ENCODE data around the gene TDRD6. TPM values are rescaled to one million over a fixed set of nuclear protein-coding genes. Genes with fewer than 3 reads are reported as not detected.
"Not testable (repeated sequence)": the region's sequence is repeated elsewhere in the genome, so short reads cannot be mapped to it uniquely, and the experiment has no call there.

TDRD6 gene, protein sequence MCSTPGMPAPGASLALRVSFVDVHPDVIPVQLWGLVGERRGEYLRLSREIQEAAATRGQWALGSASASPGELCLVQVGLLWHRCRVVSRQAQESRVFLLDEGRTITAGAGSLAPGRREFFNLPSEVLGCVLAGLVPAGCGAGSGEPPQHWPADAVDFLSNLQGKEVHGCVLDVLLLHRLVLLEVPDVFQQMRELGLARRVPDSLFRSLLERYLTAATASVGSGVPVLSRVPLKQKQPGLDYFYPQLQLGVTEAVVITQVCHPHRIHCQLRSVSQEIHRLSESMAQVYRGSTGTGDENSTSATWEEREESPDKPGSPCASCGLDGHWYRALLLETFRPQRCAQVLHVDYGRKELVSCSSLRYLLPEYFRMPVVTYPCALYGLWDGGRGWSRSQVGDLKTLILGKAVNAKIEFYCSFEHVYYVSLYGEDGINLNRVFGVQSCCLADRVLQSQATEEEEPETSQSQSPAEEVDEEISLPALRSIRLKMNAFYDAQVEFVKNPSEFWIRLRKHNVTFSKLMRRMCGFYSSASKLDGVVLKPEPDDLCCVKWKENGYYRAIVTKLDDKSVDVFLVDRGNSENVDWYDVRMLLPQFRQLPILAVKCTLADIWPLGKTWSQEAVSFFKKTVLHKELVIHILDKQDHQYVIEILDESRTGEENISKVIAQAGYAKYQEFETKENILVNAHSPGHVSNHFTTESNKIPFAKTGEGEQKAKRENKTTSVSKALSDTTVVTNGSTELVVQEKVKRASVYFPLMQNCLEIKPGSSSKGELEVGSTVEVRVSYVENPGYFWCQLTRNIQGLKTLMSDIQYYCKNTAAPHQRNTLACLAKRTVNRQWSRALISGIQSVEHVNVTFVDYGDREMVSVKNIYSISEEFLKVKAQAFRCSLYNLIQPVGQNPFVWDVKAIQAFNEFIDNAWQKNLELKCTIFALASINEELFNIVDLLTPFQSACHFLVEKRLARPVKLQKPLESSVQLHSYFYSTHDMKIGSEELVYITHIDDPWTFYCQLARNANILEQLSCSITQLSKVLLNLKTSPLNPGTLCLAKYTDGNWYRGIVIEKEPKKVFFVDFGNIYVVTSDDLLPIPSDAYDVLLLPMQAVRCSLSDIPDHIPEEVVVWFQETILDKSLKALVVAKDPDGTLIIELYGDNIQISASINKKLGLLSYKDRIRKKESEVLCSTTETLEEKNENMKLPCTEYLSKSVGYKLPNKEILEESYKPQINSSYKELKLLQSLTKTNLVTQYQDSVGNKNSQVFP (N-terminal part only)
- not detected for polyA plus RNA-seq (2013, experiment 1 of 2; ENCODE audit: insufficient read length)
- not detected for polyA plus RNA-seq (2013, experiment 2 of 2; ENCODE audit: insufficient read length)

DNA sequence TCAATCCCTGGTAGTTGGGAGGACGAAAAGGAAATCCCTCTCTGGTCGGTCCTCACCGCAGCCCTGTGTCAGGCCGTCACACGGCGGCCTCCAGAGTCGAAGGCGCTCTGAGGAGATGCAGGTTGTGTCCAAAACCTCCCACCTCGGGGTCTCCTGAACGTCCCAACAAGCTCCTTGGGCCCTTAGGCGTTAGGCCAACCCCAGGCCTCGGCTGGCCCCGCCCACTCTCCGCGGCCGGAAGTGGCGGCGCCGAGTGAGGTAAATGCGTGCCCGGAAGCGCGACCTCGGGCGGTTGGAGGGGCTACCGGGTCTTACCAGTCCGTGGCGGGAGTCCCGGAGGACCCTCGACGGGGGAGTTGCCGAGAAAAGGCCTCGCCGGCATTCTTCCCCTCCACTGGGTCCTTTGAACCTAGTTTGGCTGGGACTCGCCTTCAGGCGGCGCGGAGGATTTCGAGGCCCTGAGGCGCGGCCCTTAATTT is at the start of gene TDRD6:
Gene TDRD6, plus strand, starts transcription at position 267 of the 479 bp plus-strand sequence. CDS start 244 bp downstream, outside the sequence.
- no peak for DNase-seq

DNA sequence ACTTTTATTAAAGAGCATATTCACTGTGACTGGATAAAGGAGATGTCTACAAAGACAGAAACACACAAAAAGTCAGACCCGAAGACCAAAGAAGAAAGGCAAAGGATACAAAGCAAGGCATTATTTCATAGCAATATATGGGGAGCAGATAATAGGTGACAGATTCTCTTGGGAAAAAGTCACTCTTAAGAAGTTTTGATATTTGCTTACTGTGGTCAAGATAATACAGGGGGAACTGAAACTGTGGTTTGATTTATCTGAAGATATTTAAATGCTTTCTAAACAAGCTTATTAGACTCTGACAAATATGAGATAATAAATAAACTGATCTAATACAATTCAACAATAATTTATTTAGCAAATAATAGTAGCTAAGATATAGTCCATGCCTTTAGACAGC is 49.8 kb upstream of the TDRD6 start:
- no peak for DNase-seq

GRCh38 chr6:46638650-46639049 is 49.0 kb upstream of the TDRD6 start:
- no peak for DNase-seq

GRCh38 chr6:46642928-46643751 is 44.5 kb upstream of the TDRD6 start:
- no peak for DNase-seq

DNA sequence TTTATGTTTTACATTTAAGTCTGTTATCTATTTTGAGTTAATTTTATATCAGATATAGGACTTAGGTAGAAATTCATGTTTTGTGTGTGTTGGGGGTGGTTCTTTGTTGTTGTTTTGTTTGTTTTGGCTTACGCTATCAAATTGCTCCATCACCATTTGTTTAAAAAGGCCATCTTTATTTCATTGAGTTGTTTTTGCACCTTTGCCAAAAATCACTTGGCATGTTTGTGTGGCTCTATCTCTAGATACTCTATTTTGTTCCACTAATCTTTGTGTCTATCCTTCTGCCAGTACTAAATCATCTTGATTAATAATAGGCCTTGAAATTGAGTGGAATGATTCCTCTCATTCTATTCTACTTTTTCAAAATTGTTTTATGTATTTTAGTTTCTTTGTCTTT is 42.4 kb upstream of the TDRD6 start:
- DNase-seq = no peak

GRCh38 chr6:46648108-46648507 is 39.6 kb upstream of the TDRD6 start:
- DNase-seq = not testable (repeated sequence)

GRCh38 chr6:46648869-46649492 is 38.7 kb upstream of the TDRD6 start:
- DNase-seq = no peak

GRCh38 chr6:46651006-46651405 is 36.7 kb upstream of the TDRD6 start:
- DNase-seq = no peak

GRCh38 chr6:46651816-46652215 is 35.9 kb upstream of the TDRD6 start:
- DNase-seq = no peak

- no peak for DNase-seq
Observed at GRCh38 chr6:46652232-46652602, 35.5 kb upstream of the TDRD6 start.

DNA sequence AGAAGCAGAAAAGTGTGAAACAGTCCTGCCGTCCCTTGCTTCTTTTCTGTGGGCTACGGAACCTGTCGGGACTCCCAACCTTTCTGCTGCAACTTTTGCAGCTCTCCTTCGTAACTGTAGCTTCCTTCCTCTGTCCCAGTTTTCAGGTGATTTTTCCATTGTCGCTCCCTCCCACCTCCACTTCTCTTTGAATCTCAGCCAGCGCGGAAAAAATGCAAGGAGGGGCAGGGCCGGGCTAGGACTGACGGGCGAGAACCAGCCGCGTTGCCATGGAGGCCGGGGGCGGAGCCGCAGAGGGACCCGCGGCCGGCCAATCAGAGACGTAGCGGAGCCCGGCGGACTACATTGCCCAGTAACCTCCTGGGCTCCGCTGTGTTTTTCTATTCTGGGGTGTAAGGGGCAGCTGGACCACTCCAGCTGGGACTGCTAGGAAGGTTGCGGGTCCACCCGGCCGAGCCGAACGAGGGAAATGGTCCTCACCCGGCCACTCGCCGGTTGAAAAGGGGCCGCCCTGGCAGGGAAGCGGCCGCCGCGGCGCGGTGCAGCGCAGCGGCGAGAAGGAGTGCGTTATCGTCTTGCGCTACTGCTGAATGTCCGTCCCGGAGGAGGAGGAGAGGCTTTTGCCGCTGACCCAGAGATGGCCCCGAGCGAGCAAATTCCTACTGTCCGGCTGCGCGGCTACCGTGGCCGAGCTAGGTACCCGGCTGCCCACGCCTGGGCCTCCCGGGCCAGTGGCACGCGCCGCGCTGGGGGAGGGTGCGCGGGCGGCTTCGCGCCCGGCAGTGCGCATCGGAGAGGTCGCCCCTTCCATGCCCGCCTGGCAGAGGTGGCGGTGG is 34.9 kb upstream of the TDRD6 start, which contains the start of the genes CYP39A1 and SLC25A27:
Gene CYP39A1, minus strand, starts transcription at position 216 of the 836 bp plus-strand sequence. CDS start 236 bp downstream, outside the sequence.
Gene SLC25A27, plus strand, starts transcription at position 373 of the 836 bp plus-strand sequence. Its CDS starts 218 bp downstream, at position 591.
- peak; percentile 72 for DNase-seq

DNA sequence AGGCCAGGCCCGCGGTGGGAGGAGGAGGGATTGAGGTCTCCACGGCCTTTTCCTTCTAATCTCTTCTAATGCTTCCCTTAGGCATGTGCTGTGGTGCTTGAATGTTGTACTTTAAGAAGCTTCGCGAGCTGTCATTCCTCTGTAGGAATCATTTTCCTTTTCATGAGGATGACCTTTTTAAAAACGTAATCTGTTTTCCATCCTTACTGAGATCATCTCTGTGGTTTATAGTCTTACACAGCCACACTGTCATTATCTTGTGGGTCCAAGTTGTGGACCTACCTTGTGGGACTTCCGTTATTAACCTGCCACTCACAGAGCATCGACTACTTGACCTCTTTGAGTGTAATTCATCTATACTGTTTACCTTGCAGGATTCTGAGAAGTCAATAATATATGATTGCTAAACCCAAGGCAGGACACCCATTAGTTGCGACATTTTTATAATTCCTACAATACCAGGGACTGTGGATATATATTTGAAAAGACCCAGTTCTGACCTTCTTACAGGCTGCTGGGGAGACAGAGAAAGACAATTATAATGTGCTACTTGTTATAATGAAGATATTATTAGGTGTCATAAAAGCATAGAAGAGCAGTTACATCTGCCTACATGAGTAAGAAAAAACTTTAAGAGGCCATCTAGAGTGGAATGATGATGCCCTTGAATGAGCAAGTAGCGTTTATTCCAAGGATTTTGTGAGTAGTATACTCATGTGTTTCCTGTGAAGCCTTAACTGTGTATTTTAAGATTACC is 34.1 kb upstream of the TDRD6 start:
- no peak for DNase-seq

DNA sequence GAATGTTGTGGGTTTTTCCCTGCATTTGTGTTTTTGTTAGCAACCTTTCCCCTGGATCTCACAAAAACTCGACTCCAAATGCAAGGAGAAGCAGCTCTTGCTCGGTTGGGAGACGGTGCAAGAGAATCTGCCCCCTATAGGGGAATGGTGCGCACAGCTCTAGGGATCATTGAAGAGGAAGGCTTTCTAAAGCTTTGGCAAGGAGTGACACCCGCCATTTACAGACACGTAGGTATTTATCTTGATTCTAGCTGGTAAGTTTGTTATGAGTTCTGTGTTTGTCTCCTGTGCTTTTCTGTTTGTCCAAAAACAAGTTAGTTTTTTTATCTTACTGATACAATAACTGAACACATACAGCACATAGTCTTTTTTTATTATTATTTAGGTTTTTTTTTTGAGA is 31.9 kb upstream of the TDRD6 start:
- DNase-seq = peak; percentile 2

DNA sequence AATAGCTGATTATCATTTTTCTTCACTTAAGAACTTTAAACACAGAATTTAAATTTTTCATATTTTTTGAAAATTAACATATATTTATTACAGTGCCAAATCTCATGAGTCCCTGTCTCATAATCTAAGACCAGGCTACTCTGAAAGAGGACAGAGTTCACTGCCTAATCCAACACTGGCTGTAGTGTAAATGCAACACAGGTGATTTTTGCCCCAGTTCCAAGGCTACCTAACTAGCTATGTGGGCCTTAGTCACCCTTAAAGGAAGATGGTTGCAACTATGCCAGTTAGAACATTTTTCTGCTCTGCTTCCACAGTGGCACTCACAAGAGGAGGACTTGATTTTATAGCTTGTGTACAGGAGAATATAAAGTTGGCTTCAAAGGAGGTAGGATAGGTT is 30.0 kb upstream of the TDRD6 start:
- no peak for DNase-seq

DNA sequence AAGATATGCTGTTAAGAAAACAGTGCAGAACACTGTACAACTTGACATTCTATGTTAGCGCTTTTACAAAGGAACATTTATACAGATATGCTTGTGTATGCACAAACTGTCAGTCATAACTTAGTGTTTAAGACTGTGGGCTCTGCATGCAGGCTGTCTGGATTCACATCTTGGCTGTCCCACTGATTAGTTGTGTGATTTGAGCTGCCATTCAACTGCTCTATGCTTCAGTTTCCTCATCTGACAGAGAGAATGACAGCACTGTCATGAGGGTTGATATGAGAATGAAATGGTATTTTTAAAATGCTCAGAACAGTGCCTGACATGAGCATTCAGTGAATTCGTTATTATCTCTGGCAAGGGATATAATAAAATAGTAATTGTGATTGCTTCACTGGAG is 26.2 kb upstream of the TDRD6 start:
- DNase-seq = no peak

GRCh38 chr6:46667377-46667776 is 20.3 kb upstream of the TDRD6 start:
- DNase-seq = no peak

- DNase-seq = no peak
Observed at GRCh38 chr6:46674410-46674809, 13.3 kb upstream of the TDRD6 start.

DNA sequence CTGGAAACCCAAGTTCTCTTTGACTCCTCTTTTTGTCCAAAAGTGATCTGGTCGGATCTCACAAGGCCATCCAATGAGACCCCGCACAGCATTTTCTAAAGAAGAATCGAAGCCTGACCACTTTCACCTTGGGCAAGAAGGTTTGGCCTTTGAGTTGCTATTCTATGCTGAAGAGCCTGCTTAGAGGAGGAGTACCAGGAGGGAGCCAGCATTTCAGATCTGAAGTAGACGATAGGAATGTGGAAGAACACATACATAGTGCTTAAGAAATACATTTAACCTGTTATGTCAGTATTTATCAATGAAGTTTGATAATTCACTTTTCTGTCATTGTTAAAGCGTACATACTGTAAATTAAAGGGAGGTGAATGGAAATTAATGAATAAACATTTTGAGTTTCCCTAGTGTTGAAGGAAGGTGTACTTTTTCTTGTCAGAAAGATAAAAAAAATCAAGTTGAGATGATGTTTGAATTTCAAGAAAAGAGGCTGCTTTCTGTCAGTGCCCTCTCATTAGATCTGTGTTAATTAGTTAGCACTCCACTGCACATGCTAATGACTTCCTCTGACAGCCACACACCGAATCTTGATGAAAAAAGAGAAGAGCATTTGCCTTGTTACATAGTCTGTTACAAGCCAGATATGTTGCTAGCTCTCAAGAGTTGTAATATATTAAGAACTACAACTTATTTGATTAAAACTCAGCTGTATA is 10.9 kb upstream of the TDRD6 start:
- no peak for DNase-seq

DNA sequence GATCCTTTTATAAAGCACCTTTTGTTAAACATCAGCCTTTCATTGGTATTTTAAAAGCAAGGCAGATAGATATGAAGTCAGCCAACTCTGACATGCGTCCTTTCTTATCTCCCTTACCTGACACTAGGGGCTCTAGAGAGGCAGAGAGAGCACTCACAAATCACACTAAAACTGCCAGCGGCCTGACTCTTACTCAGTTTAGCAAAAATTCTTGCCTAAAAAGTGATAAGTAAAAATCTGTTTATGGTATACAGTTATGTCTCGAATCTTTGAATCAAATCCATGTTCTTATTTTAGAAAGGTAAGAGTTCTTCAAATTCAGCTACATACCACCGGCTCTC is 10.4 kb upstream of the TDRD6 start:
- no peak for DNase-seq
